ENCODE data around the gene SYT3.

SYT3 gene

DNA sequence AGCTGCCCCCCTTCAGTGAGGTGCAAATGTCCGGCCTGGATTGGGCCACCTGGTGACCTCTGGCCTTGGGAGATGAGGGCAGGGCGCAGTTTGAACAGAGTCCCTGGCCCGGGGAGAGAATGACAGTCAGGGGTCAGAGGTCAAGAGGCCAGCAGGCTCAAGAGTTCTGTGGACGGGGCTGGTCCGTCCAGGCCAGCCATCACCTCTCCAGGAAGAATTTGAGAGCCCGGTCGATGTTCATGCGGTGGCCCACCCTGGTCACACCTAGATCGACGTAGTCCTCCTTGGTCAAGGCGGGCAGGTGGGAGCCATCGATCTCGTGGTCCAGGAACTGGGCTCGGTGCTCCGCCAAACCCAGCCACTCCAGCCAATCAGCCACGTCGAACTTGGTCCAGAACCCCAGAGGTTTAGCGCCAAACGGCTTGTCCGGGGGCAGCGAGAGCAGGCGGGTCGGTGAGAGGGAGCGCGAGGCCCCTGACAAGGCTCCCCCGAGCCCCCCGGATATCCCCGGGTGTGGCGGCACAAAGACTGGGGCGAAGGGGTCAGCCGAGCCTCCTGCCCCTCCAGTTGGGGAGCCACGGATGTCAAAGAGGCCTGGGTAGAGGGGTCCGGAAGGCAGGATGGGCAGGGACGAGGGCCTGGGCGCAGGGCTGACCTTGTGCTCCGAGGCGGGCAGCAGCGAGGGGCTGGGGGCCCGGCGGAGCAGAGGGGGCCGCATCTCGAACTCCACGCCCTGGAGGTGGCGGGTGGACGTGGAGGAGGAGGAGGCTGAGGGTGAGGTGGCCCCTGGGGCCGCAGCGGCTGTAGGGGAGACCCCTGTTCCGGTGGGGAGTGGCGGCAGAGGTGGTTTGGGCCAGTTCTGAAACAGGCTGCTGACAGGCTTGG is 22.3 kb upstream of the SYT3 start:
- no peak for DNase-seq (ENCODE audit: low spot score)

GRCh38 chr19:50661023-50661422 is 21.3 kb upstream of the SYT3 start:
- DNase-seq (ENCODE audit: low spot score), result no peak

- DNase-seq (ENCODE audit: low spot score), result no peak
Measured at GRCh38 chr19:50660088-50660366, 20.3 kb upstream of the SYT3 start.

- no peak for DNase-seq (ENCODE audit: low spot score)
Measured at GRCh38 chr19:50659318-50660087, 19.8 kb upstream of the SYT3 start.

GRCh38 chr19:50658441-50659317 is 19.0 kb upstream of the SYT3 start:
- peak; percentile 92 for DNase-seq (ENCODE audit: low spot score)

DNA sequence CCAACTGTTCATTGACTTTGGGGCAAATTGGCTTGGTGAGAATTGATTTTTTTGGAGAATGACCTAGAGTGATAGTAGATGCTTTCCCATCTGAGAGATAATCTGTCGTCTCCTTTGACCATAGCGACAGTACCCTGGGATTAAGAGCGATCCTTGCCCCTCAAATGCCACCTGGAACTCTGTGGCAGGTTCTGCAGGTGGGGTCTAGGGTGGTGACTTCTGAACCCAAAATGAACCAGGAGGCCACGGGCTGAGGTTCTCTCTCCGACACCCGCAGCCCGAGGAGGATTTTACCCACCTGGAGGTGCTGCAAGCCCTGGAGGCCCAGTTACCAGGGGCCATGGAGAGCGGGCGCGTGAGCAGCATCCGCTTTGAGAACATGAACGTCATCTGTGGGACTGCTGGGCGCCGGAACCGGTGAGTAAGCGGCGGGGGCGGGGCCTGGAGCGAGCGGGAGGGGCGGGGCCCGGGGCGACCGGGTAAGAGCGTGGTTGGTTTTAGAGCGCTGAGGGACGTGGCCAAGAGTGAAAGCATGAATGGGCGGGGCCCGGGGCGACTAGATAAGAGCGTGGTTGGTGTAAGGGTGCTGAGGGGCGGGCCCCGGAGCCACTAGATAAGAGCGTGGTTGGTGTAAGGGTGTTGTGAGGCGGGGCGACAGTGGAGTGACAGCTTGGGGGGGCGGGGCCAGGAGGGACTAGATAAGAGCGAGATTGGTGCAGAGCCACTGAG is 18.2 kb upstream of the SYT3 start:
- DNase-seq (ENCODE audit: low spot score), result peak; percentile 94

DNA sequence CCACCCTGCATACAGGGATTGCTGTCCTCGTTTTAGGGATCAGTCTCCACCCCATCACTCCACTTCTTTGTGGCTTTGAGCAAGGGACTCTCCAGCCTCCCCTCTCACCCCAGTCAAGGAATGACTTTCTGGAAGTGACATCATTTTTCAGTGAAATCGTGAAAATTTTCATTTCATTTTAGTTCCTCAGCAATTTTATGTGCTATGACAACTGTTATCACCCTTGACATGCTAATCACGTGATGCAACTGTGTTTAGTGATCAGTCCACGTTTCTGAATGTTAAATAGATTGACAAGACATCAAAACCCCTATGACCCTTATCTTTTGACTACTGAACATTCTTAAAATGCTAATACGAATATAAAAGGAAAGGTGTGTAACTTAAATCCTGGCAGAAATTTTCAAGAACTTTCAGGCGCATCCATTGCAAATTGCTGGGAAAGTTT is 17.6 kb upstream of the SYT3 start:
- no peak for DNase-seq (ENCODE audit: low spot score)

- no peak for DNase-seq (ENCODE audit: low spot score)
Measured at GRCh38 chr19:50654882-50655281, 15.2 kb upstream of the SYT3 start.

DNA sequence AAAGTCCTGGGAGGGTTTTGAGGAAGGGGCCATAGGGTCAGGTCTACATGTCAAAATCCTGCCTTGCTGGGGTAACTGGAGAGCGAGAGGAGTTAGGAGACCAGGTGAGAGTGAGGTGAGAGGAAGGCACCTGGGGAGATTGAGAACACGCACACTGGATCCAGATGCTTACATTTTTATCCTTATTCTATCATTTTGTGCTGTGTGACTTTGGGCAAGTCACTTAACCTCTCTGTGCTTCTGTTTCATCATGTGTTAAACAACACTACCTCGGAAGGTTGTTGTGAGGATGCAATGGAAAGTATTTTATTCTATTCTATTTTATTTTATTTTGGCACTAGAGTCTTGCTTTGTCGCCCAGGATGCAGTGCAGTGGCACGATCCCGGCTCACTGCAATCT is 13.0 kb upstream of the SYT3 start:
- no peak for DNase-seq (ENCODE audit: low spot score)

GRCh38 chr19:50651174-50651573 is 11.5 kb upstream of the SYT3 start:
- DNase-seq (ENCODE audit: low spot score), result no peak

DNA sequence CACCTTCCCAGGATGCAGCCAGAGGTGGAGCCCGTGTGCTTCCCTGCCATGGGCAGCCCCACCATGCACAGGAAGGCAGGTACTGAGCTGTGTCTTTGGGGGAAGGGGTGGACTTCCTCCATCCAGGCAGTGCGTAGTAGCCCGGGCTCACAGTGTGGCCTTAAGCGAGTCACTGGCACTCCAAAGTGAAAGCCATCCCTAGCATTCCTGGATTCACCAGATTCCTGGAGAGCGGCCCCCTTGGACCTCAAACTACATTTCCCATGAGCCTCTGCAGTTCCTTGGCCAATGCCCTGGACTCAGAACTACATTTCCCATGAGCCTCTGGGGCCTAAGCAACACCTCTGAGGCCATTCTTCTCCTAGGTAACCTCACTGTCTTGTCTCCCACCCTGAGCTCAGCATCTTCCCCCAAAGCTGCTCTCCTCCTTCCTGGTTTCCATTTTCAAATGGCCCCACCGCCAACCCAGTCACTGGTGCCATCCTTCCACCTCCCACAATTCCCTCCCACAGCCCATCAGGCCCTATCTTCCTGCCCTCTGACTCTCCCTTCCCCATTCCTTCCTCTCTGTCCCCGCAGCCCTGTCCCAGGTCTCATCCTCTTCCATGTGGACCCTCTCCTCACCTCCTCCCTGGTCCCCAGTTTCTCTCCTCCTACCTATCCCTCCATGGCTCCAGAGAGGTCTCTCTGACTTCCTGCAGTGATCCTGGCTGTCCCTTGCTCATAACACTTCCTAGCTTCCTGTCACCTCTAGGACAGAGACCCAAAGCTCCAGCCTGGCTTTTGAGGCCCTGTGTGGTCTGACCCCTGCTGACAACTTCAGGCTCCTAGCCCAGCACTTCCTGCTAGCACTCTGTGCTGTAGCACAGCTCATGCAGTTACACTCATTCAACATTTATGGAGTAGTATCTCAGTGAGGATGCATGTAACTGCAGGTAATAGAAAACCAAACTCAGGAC is 10.0 kb upstream of the SYT3 start, which contains the start of gene C19orf81:
Gene C19orf81, plus strand, starts transcription at position 13 of the 959 bp plus-strand sequence. Its CDS starts 0 bp downstream, at position 13.
- no peak for DNase-seq (ENCODE audit: low spot score)

GRCh38 chr19:50648659-50649058 is 9.0 kb upstream of the SYT3 start:
- DNase-seq (ENCODE audit: low spot score), result no peak

DNA sequence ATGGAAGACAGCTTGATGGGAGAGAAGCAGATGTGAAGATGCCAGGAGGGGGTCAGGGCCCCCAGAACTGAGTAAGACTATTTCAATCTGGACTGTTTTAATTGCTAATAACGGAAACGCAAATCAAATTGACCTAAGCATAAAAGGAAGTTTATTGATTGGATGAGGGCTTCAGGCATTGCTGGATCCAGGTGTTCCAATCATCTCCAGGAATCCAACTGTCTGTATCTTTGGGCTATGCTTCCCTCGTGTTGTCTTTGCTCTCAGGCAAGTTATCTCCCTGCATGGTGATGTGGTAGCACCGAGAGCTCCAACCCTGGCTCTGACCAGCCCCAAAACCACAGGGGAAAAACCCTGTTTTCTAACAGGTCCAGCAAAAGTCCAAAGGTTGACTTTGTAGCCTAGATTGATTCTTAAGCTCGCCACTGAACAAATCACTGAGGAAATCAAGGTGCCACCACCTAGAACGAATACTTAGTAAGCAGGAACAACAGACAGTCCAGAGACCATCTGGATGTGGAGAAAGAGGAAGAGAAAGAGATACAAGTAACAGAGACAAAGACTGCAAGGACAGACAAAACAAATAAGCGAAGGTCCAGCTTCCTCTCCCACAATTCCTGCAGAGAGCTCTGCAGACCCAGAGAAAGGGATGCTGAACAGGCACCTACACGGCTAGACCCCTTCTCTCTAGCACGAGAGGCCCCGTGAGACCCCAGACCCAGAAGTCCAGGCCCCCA is 8.4 kb upstream of the SYT3 start:
- DNase-seq (ENCODE audit: low spot score), result no peak

- peak; percentile 63 for DNase-seq (ENCODE audit: low spot score)
Measured at GRCh38 chr19:50646074-50646807, 6.6 kb upstream of the SYT3 start.

DNA sequence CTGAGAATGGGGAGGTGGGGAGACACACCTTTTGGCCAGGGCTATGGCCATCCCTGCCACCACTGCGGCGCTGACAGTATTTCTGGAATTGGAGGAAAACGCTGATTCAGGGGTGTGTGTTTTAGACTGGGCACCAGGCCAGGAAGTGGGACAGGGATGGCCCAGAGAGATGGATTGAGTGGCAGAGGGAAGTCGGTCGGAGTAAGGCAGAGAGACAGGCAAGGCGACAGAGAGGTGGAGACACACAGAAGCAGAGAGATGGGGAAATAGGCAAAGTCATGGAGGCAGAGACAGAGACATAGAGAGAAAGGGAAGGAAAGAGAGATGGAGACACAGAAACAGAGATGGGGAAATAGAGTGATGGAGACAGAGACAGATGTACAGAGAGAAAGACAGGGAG is 5.4 kb upstream of the SYT3 start:
- no peak for DNase-seq (ENCODE audit: low spot score)

GRCh38 chr19:50644315-50644915 is 4.7 kb upstream of the SYT3 start:
- no peak for DNase-seq (ENCODE audit: low spot score)

- DNase-seq (ENCODE audit: low spot score), result no peak
Measured at GRCh38 chr19:50640368-50640767, 687 bp upstream of the SYT3 start.

GRCh38 chr19:50638600-50638999 is 1.1 kb downstream of the SYT3 start:
- no peak for DNase-seq (ENCODE audit: low spot score)

Measured in AG08395 (cell line).